Activated CD4-positive, alpha-beta T cell treated with anti-CD3 and anti-CD28 coated beads, Interleukin-2, amount 50 U/mL, for 24 hours (primary cell): ENCODE results near the gene XPA.
"Not testable (repeated sequence)": the region's sequence is repeated elsewhere in the genome, so short reads cannot be mapped to it uniquely, and the experiment has no call there.

Experiments used
- DNase-seq, 2 donors: peaks; one replicate each; pipeline ENCODE4 v3.0.0-alpha.2; 2020; ENCODE audit warnings: low read depth in 1 of 2, low spot score in 1 of 2

Gene XPA

DNA sequence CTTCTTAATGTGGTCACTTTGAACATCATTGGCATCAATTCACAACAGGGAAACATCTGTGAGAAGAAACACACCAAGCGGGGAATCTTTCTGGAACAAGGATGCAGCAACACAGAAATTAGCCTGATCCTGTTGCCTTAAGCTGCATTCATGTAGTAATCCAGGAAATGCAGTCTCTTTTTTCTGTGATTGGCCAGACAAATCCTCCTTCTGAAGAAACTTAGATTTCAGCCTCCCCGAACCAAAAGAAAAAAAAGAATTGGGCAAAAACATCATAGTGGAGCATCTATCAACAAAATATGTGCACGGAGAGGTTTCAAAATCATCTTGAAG lies 7.2 kb upstream of the XPA start:
- DNase-seq = no peak

DNA sequence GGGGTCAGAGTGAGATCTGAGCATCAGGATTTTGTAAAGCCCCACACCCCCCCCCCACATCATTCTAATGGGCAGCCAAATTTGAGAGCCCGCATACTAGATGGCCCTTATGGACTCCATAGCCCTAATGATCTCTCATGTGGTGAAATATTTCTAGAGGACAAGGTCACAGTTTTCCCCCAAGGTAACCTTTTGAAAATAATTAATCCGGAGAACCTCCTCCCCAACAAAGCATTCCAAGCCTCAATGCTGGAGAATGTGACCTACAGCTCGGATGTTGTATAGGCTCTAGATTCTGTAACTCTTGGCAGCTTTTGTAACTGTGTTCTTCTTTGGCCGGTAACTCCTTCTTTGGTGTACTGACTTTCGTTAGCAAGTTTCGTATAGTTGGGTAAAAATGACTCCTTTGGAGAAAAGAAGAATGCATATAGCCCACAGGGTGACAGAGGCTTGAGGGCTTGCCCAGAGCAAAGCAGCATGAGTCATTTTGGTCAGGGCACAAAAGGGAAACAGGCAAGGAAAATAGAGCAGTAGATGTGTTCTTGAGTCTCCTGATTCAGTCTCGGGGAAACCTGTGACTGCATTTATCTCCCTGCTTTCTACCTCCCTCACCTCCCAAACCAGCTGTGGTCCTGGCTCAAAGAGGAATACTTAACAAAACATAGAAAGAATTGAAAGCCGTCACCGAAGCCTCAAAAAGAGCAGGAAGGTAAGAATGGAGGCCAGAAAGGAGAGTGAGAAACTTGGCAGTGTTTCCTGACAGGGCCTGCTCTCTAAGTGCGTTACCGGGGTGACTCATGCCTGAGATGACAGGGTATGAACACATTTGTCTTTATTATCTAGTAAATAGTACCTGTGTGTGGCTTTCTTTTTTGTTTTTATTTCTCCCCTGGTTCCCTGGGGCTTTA lies 6.6 kb upstream of the XPA start:
- DNase-seq = no peak

DNA sequence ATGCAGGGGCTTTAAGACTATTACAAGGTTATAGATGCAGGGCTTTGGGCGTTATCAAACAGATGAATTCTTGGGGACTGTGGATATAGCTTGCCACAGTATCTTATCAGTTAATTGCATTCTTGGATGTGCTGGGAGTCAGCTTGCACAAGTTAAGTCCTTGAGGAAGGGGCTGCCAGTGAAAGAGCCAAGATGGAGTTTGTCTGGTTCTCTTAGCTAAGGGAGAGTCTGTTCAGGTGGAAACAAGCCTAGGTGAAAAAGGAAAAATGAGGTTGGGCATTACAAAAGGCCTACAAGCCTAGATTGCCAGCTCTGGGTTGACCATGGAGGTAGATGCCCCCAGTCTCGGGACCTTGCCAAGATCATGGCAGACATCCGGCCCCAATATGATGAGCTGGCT lies 2.7 kb upstream of the XPA start:
- DNase-seq = not testable (repeated sequence)

GRCh38 chr9:97699281-97699680 lies 2.1 kb upstream of the XPA start:
- DNase-seq = not testable (repeated sequence)

GRCh38 chr9:97698865-97699264 lies 1.7 kb upstream of the XPA start:
- DNase-seq = no peak

DNA sequence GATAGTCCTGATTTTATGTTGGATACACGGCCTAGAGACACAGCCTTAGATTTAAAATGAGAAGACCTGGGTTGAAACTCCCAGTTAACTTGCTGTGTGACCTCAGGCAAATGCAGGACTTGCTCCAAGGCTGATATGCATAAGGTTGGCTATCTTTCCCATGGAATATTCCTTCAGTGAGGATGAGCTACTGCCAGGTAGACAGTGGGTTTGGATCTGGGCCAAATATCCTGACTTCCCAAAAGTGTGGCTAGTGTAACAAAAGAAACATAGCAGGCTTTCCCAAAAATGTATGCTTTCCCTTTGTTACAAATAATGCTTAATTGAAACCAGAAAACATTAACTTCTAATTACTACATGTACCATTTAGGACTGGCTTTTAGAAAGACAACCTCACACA lies 697 bp upstream of the XPA start:
- DNase-seq = no peak

- no peak for DNase-seq
These were observed 941 bp downstream of the XPA start for GRCh38 chr9:97695995-97696802.

GRCh38 chr9:97695390-97695789 lies 1.8 kb downstream of the XPA start:
- DNase-seq = no peak

- DNase-seq = no peak
These were observed 2.4 kb downstream of the XPA start for GRCh38 chr9:97694769-97695168.

DNA sequence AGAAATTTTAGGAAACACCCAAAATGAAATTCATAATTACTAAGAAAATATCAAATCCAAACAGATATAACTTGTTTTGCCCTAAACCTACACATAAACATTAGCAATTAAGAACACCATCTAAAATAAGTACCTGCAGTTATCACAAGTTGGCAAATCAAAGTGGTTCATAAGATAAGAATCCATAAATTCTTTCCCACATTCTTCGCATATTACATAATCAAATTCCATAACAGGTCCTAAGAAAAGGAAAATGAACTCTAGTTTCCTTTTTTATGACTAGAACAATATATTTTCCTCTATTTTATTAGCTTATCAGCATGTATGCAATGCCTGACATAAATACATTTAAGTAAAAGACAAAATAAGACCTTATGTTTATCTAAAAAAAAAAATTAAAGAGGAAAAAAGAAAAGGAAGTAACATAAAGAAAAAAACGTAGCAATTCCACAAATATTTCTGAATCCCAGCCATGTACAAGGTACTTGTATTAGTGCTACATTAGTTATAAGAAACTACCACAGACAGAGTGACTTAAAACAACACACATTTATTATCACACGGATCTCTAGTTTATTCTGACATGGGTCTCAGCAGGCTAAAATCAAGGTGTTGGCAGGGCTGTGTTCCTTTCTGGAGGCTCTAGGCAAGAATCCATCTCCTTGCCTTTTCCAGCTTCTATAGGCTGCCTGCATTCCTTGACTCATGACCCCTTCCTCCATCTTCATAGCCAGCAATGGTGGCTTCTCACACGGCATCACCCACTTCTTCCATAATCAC lies 7.5 kb downstream of the XPA start:
- no peak for DNase-seq

DNA sequence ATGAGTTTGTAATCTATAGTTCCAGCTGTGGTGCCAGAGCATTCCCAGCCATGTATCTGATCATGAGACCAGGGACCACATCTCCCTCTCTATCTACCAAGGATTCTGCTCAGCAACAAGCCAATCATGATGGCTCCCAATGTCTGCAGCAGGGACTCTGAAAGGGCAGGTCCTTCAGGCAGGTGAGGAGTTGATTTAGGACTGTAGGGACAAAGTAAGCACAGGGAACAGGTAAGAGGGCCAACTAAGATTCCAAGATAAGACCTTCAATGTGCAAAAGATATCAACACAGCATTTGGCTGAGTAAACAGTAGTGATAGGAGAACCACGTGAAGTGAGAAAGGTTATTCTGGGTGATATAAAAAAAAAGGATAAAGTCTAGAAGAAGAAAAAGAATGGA lies 8.5 kb downstream of the XPA start:
- no peak for DNase-seq

DNA sequence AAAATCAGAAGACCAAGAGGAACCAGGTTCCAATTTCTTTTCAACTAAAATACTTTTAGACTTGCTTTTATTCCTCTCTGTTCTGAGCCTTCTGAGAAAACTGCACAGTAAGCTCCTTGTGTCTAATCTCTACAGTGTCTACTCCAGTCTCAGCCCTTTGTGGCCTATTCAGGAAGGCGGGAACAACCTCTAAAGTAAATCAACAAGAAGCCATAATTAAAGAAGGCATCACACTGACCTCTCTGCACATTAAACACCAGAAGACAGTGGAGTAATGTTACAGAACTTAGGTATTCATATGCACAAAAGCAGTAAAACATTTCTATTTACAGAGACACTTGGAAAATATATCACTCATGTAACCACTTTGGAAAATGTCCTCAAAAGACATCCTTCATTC lies 14.9 kb downstream of the XPA start:
- no peak for DNase-seq

- DNase-seq = no peak
These were observed 21.5 kb downstream of the XPA start for GRCh38 chr9:97675655-97676054.

DNA sequence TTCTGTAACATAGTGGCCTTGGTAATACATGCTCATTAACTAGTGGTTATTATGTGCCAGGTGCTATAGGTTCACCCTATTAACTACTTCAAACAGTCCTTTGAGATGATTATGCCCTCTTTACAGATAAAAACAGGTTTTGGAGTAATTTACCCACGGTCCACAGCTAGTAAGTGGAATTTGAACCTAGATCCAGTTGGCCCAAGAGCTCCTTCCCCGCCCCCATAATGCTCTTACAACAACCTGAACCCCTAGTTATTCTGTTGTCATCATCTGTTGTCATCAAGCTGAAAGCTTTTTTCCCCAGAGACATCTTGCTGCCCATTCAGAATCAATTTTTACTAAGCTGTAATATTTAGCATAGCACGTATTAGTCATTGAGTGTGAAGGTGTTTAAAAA lies 23.2 kb downstream of the XPA start:
- DNase-seq = no peak

DNA sequence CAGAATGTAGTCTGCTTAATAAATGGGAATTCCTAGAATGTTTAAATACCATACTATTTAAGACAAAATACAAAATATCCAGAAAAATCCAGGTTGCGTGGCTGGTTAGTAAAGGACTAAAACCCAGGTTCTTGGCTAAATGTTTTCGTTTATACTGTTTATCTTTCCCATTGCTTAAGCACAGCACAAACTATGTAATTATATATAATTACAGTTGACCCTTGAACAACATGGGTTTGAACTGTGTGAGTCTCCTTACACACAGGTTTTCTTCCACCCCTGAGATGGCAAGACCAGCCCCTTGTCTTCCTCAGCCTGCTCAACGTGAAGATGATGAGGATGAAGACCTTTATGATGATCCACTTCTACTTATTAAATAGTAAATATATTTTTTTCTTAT lies 24.7 kb downstream of the XPA start:
- no peak for DNase-seq

- DNase-seq = no peak
These were observed 26.6 kb downstream of the XPA start for GRCh38 chr9:97670586-97670985.

DNA sequence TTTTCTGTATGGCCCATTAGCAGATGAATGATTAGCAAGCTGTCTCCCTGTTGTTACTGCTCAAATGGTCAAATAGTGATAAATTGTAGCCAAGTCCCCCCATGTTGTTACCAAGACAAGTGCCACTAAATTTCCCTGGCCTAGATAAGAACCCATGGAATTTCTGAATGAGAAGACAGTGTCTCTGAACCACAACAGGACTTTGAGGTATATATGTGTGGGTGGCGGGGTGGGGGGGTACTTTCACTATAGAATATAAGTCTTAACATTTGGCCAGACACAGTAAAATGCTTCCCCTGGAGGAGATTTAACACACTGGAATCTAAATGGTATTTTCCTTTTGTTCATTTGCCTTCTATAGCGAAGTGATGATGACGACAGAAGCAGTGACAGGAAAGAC lies 28.7 kb downstream of the XPA start:
- no peak for DNase-seq

GRCh38 chr9:97666907-97667686 lies 30.0 kb downstream of the XPA start:
- DNase-seq = no peak

DNA sequence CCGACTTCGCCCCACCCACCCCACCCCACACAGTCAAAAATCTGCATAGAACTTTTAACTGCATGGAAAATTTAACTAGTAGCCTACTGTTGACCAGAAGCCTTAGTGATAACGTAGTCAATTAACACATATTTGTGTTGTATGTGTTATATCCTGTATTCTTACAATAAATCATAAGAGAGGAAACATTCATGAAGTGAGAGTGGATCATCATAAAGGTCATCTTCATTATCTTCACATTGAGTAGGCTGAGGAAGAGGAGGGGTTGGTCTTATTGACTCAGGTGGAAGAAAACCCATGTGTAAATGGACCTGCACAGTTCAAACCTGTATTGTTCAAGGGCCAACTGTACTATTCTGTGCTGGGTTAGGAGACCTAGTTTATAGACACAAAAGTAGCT lies 31.4 kb downstream of the XPA start:
- no peak for DNase-seq

GRCh38 chr9:97660847-97661246 lies 36.3 kb downstream of the XPA start:
- no peak for DNase-seq

GRCh38 chr9:97660340-97660739 lies 36.8 kb downstream of the XPA start:
- DNase-seq = no peak
